B cell (primary cell): ENCODE measurements around the gene LRBA. TPM values are rescaled to one million over a fixed set of nuclear protein-coding genes. Genes with fewer than 3 reads are reported as not detected.

Experiments used
- ATAC-seq: fragments of 200-7000 bp; cut with Tn5 transposase; one replicate; pipeline ENCODE4 v1.10.0; 2021; ENCODE audit warnings: low read depth, mild to moderate bottlenecking, moderate number of reproducible peaks, moderate library complexity
- CTCF ChIA-PET: fragments of 350-600 bp; sonication (Branson Sonifier 250); formaldehyde crosslinking; loops from one replicate; lab custom pipeline; 2021; ENCODE audit warnings: antibody characterized with exemption, inconsistent platforms; lab: Charles Lee
- POLR2A ChIA-PET: fragments of 350-600 bp; sonication (Branson Sonifier 250); formaldehyde crosslinking; loops from one replicate; lab custom pipeline; 2021; ENCODE audit warnings: antibody characterized with exemption; lab: Charles Lee
- DNase-seq: peaks from one replicate; pipeline ENCODE4 v3.0.0; 2013
- H2AFZ ChIP-seq: 2 replicates; pipeline ENCODE4 v1.6.1; 2012; ENCODE audit warnings: mild to moderate bottlenecking, low read depth, low read length; ENCODE audit not compliant: insufficient read depth, poor library complexity, severe bottlenecking
- H3K27ac ChIP-seq, 2 donors: 1 replicate in 1 of 2; 2 replicates in 1 of 2; pipeline ENCODE4 v1.5.1; 2012 to 2013; ENCODE audit warnings: low read length in 2 of 2, mild to moderate bottlenecking in 2 of 2, moderate library complexity in 1 of 2
- H3K27me3 ChIP-seq, 4 experiments: fragments of 200-600 bp in 1 of 4; sonication (generic) in 1 of 4; replicated peaks in 1 of 4; 1 replicate in 2 of 4; 2 replicates in 2 of 4; pipeline versions ENCODE4 v1.6.1 to v1.7.0; 2013 to 2016; ENCODE audit warnings: low read length in 3 of 4, mild to moderate bottlenecking in 2 of 4, mixed read lengths in 1 of 4, moderate library complexity in 1 of 4; ENCODE audit not compliant: insufficient read depth in 4 of 4, control insufficient read depth in 3 of 4; ENCODE audit errors: control extremely low read depth in 1 of 4
- H3K36me3 ChIP-seq, 2 experiments: replicated peaks in 1 of 2; 1 replicate in 1 of 2; 2 replicates in 1 of 2; pipeline versions ENCODE4 v1.6.1 to v1.7.1; 2013; ENCODE audit warnings: low read length in 1 of 2; ENCODE audit not compliant: insufficient read depth in 2 of 2, control insufficient read depth in 1 of 2; ENCODE audit errors: control extremely low read depth in 1 of 2, extremely low read depth in 1 of 2
- H3K4me1 ChIP-seq, 2 donors: fragments of 200-600 bp in 1 of 2; sonication (generic) in 1 of 2; 1 replicate in 1 of 2; 2 replicates in 1 of 2; pipeline versions ENCODE4 v1.5.1 to v1.6.1; 2013 to 2017; ENCODE audit warnings: low read length in 2 of 2; ENCODE audit not compliant: control insufficient read depth in 2 of 2, insufficient read depth in 2 of 2
- H3K4me2 ChIP-seq: replicated peaks from 2 replicates; pipeline ENCODE3; 2012; ENCODE audit warnings: mild to moderate bottlenecking, low read depth, low read length; ENCODE audit not compliant: poor library complexity, severe bottlenecking
- H3K4me3 ChIP-seq, 5 experiments: fragments of 200-600 bp in 1 of 5; sonication (generic) in 1 of 5; 1 replicate in 3 of 5; 2 replicates in 2 of 5; pipeline versions ENCODE4 v1.5.1 to v1.7.0; 2011 to 2016; ENCODE audit warnings: low read length in 4 of 5, mild to moderate bottlenecking in 4 of 5, low read depth in 2 of 5, control low read depth in 1 of 5, moderate library complexity in 1 of 5; ENCODE audit not compliant: insufficient read depth in 1 of 5; ENCODE audit errors: control extremely low read depth in 1 of 5, extremely low read depth in 1 of 5
- H3K79me2 ChIP-seq: fragments of 200-600 bp; sonication (generic); one replicate; pipeline ENCODE4 v1.6.0; 2016; ENCODE audit warnings: low read length; ENCODE audit not compliant: control insufficient read depth, insufficient read depth
- H3K9ac ChIP-seq: fragments of 200-600 bp; sonication (generic); 2 replicates; pipeline ENCODE4 v1.6.1; 2017; ENCODE audit warnings: mild to moderate bottlenecking, low read length, moderate library complexity
- H3K9me3 ChIP-seq, 3 donors: one replicate each; pipeline versions ENCODE4 v1.6.1 to v1.7.1; 2013; ENCODE audit warnings: low read length in 2 of 3; ENCODE audit not compliant: control insufficient read depth in 2 of 3, insufficient read depth in 1 of 3; ENCODE audit errors: control extremely low read depth in 1 of 3
- H4K20me1 ChIP-seq: 2 replicates; pipeline ENCODE4 v1.6.0; 2012; ENCODE audit warnings: mild to moderate bottlenecking, low read length; ENCODE audit not compliant: insufficient read depth, control insufficient read depth, poor library complexity, severe bottlenecking
- H3K27ac Mint-ChIP-seq: one replicate; pipeline ENCODE4 v1.8.0; 2021; ENCODE audit warnings: mixed read lengths
- H3K27me3 Mint-ChIP-seq: one replicate; pipeline ENCODE4 v1.8.0; 2021; ENCODE audit warnings: mixed read lengths
- H3K4me1 Mint-ChIP-seq: one replicate; pipeline ENCODE4 v1.8.0; 2021; ENCODE audit warnings: mixed read lengths
- H3K4me3 Mint-ChIP-seq: one replicate; pipeline ENCODE4 v1.8.0; 2021; ENCODE audit warnings: mixed read lengths
- H3K9me3 Mint-ChIP-seq: one replicate; pipeline ENCODE4 v1.8.0; 2022; ENCODE audit warnings: mixed read lengths; ENCODE audit not compliant: insufficient read depth
- EZH2 ChIP-seq: IDR thresholded peaks from 2 replicates; pipeline ENCODE4 v1.6.1; 2012; ENCODE audit warnings: borderline replicate concordance, low read depth, mild to moderate bottlenecking, moderate library complexity, low read length; ENCODE audit not compliant: insufficient read depth, poor library complexity, severe bottlenecking
- WGBS: methylation state at CpG from one replicate; pipeline ENCODE4 v1.1.5; 2013; ENCODE audit warnings: missing lambda C conversion rate; ENCODE audit not compliant: insufficient coverage; 5-methylcytosine and 5-hydroxymethylcytosine counted together
- intact Hi-C: fragments of 100-400 bp; cut with micrococcal nuclease; formaldehyde crosslinking; loops from one replicate; pipeline ENCODE4 v1.10.0; 2022
- polyA plus RNA-seq: library from polyadenylated mRNA; depleted of rRNA; stranded (reverse); fragments of >200 nt; gene quantifications from 2 replicates; pipeline ENCODE4 v1.2.3, GENCODE V29; 2012
- total RNA-seq, 2 donors: library from RNA; stranded (reverse); fragments of 120-200 nt in 1 of 2; gene quantifications; 1 replicate in 1 of 2; 2 replicates in 1 of 2; pipeline versions ENCODE4 v1.2.3 to v1.2.4, GENCODE V29; 2013 to 2022
- TF ChIP-seq, protein P1 (sequence below): fragments of 200-600 bp; IDR thresholded peaks from one replicate; pipeline ENCODE4 v1.8.0; 2022; ENCODE audit warnings: antibody characterized with exemption, mild to moderate bottlenecking

Gene LRBA
- total and polyA plus RNA-seq, 2 donors (not counting 1 experiment from before 2014, with no cell fraction given): 17.5 to 86.7 TPM

- ATAC-seq (no peak), DNase-seq (no peak)
- no peaks in the 10 kb centered on the region for H3K4me1 ChIP-seq
- 100% methylated on average over 1 of the region's 2 CpGs for WGBS
- ChIA-PET POLR2A (no interaction called here), CTCF (no interaction called here)
- no peak overlapping the region for H2AFZ ChIP-seq
- H3K4me3 ChIP-seq: no peak overlapping the region
- Mint-ChIP-seq H3K4me1 (no peaks in the 10 kb centered on the region), H3K27me3 (no peaks in the 10 kb centered on the region), H3K9me3 (no peaks in the 10 kb centered on the region), H3K4me3 (no peak overlapping the region), H3K27ac (no peak overlapping the region)
- intact Hi-C loops: no loop called here
- no peaks in the 10 kb centered on the region for H4K20me1 ChIP-seq
- H3K79me2 ChIP-seq: no peaks in the 10 kb centered on the region
- no peaks in the 10 kb centered on the region for H3K9me3 ChIP-seq
- no peaks in the 10 kb centered on the region for H3K36me3 ChIP-seq
- no peaks in the 10 kb centered on the region for H3K27me3 ChIP-seq
- no peak overlapping the region for H3K27ac ChIP-seq
- no peak overlapping the region for H3K9ac ChIP-seq
- no peak for TF ChIP-seq EZH2
- TF ChIP-seq, protein P1, sequence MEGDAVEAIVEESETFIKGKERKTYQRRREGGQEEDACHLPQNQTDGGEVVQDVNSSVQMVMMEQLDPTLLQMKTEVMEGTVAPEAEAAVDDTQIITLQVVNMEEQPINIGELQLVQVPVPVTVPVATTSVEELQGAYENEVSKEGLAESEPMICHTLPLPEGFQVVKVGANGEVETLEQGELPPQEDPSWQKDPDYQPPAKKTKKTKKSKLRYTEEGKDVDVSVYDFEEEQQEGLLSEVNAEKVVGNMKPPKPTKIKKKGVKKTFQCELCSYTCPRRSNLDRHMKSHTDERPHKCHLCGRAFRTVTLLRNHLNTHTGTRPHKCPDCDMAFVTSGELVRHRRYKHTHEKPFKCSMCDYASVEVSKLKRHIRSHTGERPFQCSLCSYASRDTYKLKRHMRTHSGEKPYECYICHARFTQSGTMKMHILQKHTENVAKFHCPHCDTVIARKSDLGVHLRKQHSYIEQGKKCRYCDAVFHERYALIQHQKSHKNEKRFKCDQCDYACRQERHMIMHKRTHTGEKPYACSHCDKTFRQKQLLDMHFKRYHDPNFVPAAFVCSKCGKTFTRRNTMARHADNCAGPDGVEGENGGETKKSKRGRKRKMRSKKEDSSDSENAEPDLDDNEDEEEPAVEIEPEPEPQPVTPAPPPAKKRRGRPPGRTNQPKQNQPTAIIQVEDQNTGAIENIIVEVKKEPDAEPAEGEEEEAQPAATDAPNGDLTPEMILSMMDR: no peak
- H3K4me2 ChIP-seq: no peak overlapping the region
Measured at GRCh38 chr4:150668824-150669223, 346.3 kb downstream of the LRBA start.

DNA sequence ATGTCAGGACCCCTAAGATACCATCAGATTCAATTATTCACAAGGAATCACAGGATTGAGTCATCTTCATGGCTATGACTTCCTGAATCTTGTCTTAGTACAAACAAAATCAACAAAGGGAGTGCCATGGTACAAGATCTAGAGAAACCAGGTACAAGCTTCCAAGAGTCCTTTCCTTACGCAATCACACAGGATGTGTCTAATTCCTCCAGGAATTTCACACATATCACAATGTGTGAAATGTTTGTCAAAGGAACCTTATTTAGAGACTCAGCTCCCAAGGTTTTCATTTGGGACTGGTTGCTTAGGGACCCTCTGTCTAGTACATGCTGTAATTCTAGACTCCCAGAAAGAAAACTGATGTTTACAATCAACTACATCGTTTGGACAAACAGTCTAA lies 350.1 kb downstream of the LRBA start:
- intact Hi-C loops: no loop called here
- Histone ChIP-seq H2AFZ (no peak overlapping the region), H3K36me3 (no peaks in the 10 kb centered on the region), H3K79me2 (no peaks in the 10 kb centered on the region), H4K20me1 (no peaks in the 10 kb centered on the region), H3K9ac (no peak overlapping the region), H3K27me3 (no peaks in the 10 kb centered on the region), H3K4me3 (no peak overlapping the region), H3K4me1 (no peaks in the 10 kb centered on the region), H3K4me2 (no peak overlapping the region), H3K27ac (no peak overlapping the region), H3K9me3 (peaks cover 0 to 3% (median 0%) of the 10 kb centered on the region in 3 donors)
- no peak for TF ChIP-seq EZH2
- TF ChIP-seq, protein P1: no peak
- Mint-ChIP-seq H3K9me3 (no peaks in the 10 kb centered on the region), H3K4me1 (no peaks in the 10 kb centered on the region), H3K27me3 (no peaks in the 10 kb centered on the region), H3K27ac (no peak overlapping the region), H3K4me3 (no peak overlapping the region)
- DNase-seq: no peak
- WGBS: no CpG with 5 or more reads among the region's 2 CpGs
- no peak for ATAC-seq
- ChIA-PET POLR2A (no interaction called here), CTCF (interaction anchor here (1.0 kb wide), 1 partner anchor 9 kb away, joined by 4 read pairs; no protein-coding TSS in a partner anchor)
